H1 (cell line): ENCODE data around the gene MRPL11. TPM values are rescaled to one million over a fixed set of nuclear protein-coding genes. Genes with fewer than 3 reads are reported as not detected.

Source experiments
- CTCF ChIA-PET: fragments of 300-600 bp; sonication (Branson Sonifier 250); formaldehyde crosslinking; loops from one replicate; lab custom pipeline; 2021; ENCODE audit not compliant: partially characterized antibody; lab: Charles Lee
- POLR2A ChIA-PET: fragments of 300-600 bp; sonication (Branson Sonifier 250); formaldehyde crosslinking; loops from one replicate; lab custom pipeline; 2021; ENCODE audit warnings: inconsistent platforms; ENCODE audit not compliant: partially characterized antibody; lab: Charles Lee
- DNase-seq, 2 experiments: peaks; one replicate each; pipeline versions ENCODE4 v3.0.0 to v3.0.0-alpha.2; 2010 to 2022; ENCODE audit warnings: low spot score in 2 of 2, low read depth in 1 of 2, mixed read lengths in 1 of 2
- FAIRE-seq: peaks from 2 replicates; lab custom pipeline; 2011; peaks lifted over from hg19 to GRCh38; lab: Jason Lieb, UNC
- H2AFZ ChIP-seq: 2 replicates; pipeline ENCODE4 v1.8.1; 2012; ENCODE audit warnings: low read length, inconsistent platforms
- H2AK5ac ChIP-seq: 2 replicates; pipeline ENCODE4 v1.6.1; 2013; ENCODE audit warnings: low read depth, low read length
- H2BK120ac ChIP-seq: replicated peaks from 2 replicates; pipeline ENCODE3; 2013; ENCODE audit warnings: low read depth, low read length, inconsistent platforms
- H2BK12ac ChIP-seq: 2 replicates; pipeline ENCODE4 v1.6.1; 2013; ENCODE audit warnings: low read depth, low read length
- H2BK15ac ChIP-seq: 2 replicates; pipeline ENCODE4 v1.6.1; 2013; ENCODE audit warnings: low read length
- H2BK20ac ChIP-seq: 2 replicates; pipeline ENCODE4 v1.6.1; 2013; ENCODE audit warnings: low read length
- H2BK5ac ChIP-seq: 2 replicates; pipeline ENCODE4 v1.6.1; 2013; ENCODE audit warnings: low read depth, low read length
- H3K14ac ChIP-seq: 2 replicates; pipeline ENCODE4 v1.6.1; 2013; ENCODE audit warnings: inconsistent platforms; ENCODE audit not compliant: insufficient read length
- H3K18ac ChIP-seq: 2 replicates; pipeline ENCODE4 v1.6.1; 2013; ENCODE audit warnings: low read length; ENCODE audit errors: extremely low read depth
- H3K23ac ChIP-seq: 2 replicates; pipeline ENCODE4 v1.6.1; 2013; ENCODE audit warnings: inconsistent platforms; ENCODE audit not compliant: insufficient read length
- H3K23me2 ChIP-seq: 2 replicates; pipeline ENCODE4 v1.6.1; 2013; ENCODE audit warnings: low read depth, low read length
- H3K27ac ChIP-seq: 2 replicates; pipeline ENCODE4 v1.6.1; 2011; ENCODE audit warnings: low read depth, low read length, inconsistent platforms
- H3K27me3 ChIP-seq, 4 experiments: replicated peaks in 1 of 4; 1 replicate in 1 of 4; 2 replicates in 3 of 4; pipeline versions ENCODE4 v1.6.1 to v1.8.1; 2011 to 2013; ENCODE audit warnings: low read length in 3 of 4, mild to moderate bottlenecking in 3 of 4, inconsistent platforms in 2 of 4, mixed read lengths in 2 of 4, moderate library complexity in 1 of 4; ENCODE audit not compliant: control insufficient read depth in 3 of 4, insufficient read depth in 3 of 4; ENCODE audit errors: extremely low read depth in 1 of 4
- H3K36me3 ChIP-seq, 4 experiments: 2 replicates each; pipeline versions ENCODE4 v1.6.1 to v1.8.1; 2011 to 2013; ENCODE audit warnings: mild to moderate bottlenecking in 4 of 4, low read length in 3 of 4, moderate library complexity in 2 of 4, control low read depth in 1 of 4, inconsistent platforms in 1 of 4; ENCODE audit not compliant: insufficient read depth in 4 of 4, control insufficient read depth in 2 of 4
- H3K4ac ChIP-seq: replicated peaks from 2 replicates; pipeline ENCODE3; 2013; ENCODE audit warnings: low read length, low read depth, mixed read lengths, inconsistent platforms; ENCODE audit not compliant: insufficient read length
- H3K4me1 ChIP-seq, 4 experiments: replicated peaks in 1 of 4; 1 replicate in 1 of 4; 2 replicates in 3 of 4; pipeline versions ENCODE4 v1.6.1 to v1.8.1; 2011 to 2013; ENCODE audit warnings: low read length in 3 of 4, inconsistent platforms in 2 of 4, mixed read lengths in 1 of 4; ENCODE audit not compliant: insufficient read depth in 4 of 4, control insufficient read depth in 3 of 4
- H3K4me2 ChIP-seq, 2 experiments: 2 replicates each; pipeline versions ENCODE4 v1.6.1 to v1.8.1; 2011 to 2013; ENCODE audit warnings: low read depth in 2 of 2, low read length in 2 of 2, control low read depth in 1 of 2, inconsistent platforms in 1 of 2, mild to moderate bottlenecking in 1 of 2; ENCODE audit not compliant: insufficient read depth in 1 of 2
- H3K4me3 ChIP-seq, 4 experiments: fragments of 200-600, 300-600 bp in 1 of 4; sonication (generic), shearing (Covaris generic), sonication (Bioruptor Twin) in 1 of 4; 2 replicates each; pipeline versions ENCODE4 v1.5.1 to v1.8.1; 2011 to 2016; ENCODE audit warnings: low read length in 4 of 4, low read depth in 3 of 4, control low read depth in 2 of 4, inconsistent platforms in 2 of 4, mild to moderate bottlenecking in 2 of 4, mixed read lengths in 1 of 4, moderate library complexity in 1 of 4; ENCODE audit not compliant: insufficient read depth in 2 of 4; ENCODE audit errors: extremely low read depth in 1 of 4
- H3K56ac ChIP-seq: replicated peaks from 2 replicates; pipeline ENCODE3; 2013; ENCODE audit warnings: low read depth, mild to moderate bottlenecking, mixed read lengths, low read length, inconsistent platforms; ENCODE audit not compliant: insufficient read length
- H3K79me1 ChIP-seq: 2 replicates; pipeline ENCODE4 v1.6.1; 2013; ENCODE audit warnings: low read depth, low read length, control low read depth
- H3K79me2 ChIP-seq, 2 experiments: 2 replicates each; pipeline versions ENCODE4 v1.6.1 to v1.8.1; 2012 to 2013; ENCODE audit warnings: low read length in 2 of 2, mild to moderate bottlenecking in 2 of 2, inconsistent platforms in 1 of 2; ENCODE audit not compliant: insufficient read depth in 2 of 2, control insufficient read depth in 1 of 2
- H3K9ac ChIP-seq, 4 experiments: replicated peaks in 1 of 4; 1 replicate in 1 of 4; 2 replicates in 3 of 4; pipeline versions ENCODE4 v1.6.1 to v1.8.1; 2011 to 2013; ENCODE audit warnings: low read depth in 3 of 4, low read length in 3 of 4, control low read depth in 2 of 4, mild to moderate bottlenecking in 2 of 4, moderate library complexity in 2 of 4, inconsistent platforms in 1 of 4; ENCODE audit errors: extremely low read depth in 1 of 4
- H3K9me3 ChIP-seq, 2 experiments: 2 replicates each; pipeline versions ENCODE4 v1.6.1 to v1.8.1; 2012 to 2013; ENCODE audit warnings: mild to moderate bottlenecking in 2 of 2, moderate library complexity in 2 of 2, control low read depth in 1 of 2, inconsistent platforms in 1 of 2, low read depth in 1 of 2, low read length in 1 of 2, mixed read lengths in 1 of 2; ENCODE audit not compliant: insufficient read depth in 2 of 2
- H4K20me1 ChIP-seq, 2 experiments: replicated peaks in 1 of 2; 2 replicates each; pipeline versions ENCODE3 to v1.8.1; 2011 to 2013; ENCODE audit warnings: inconsistent platforms in 2 of 2, low read length in 2 of 2, mild to moderate bottlenecking in 1 of 2; ENCODE audit not compliant: insufficient read depth in 2 of 2, control insufficient read depth in 1 of 2
- H4K5ac ChIP-seq: 2 replicates; pipeline ENCODE4 v1.6.1; 2013; ENCODE audit warnings: low read length, low read depth, mixed read lengths, inconsistent platforms; ENCODE audit not compliant: insufficient read length
- H4K8ac ChIP-seq: 2 replicates; pipeline ENCODE4 v1.8.0; 2013; ENCODE audit warnings: mild to moderate bottlenecking, moderate library complexity, low read length, inconsistent platforms; ENCODE audit not compliant: insufficient read depth; ENCODE audit errors: extremely low read depth
- H4K91ac ChIP-seq: replicated peaks from 2 replicates; pipeline ENCODE3; 2013; ENCODE audit warnings: low read length, mixed read lengths, inconsistent platforms; ENCODE audit not compliant: insufficient read length
- NRF1 ChIP-seq: IDR thresholded peaks from 2 replicates; pipeline ENCODE4 v1.6.1; 2011; ENCODE audit warnings: mild to moderate bottlenecking, low read depth, low read length, improper control_type of control experiment
- RFX5 ChIP-seq: IDR thresholded peaks from 2 replicates; pipeline ENCODE4 v1.6.1; 2011; ENCODE audit warnings: low read depth, low read length, improper control_type of control experiment, borderline replicate concordance
- RXRA ChIP-seq: IDR thresholded peaks from 2 replicates; pipeline ENCODE4 v1.6.1; 2011; ENCODE audit warnings: low read depth, mild to moderate bottlenecking, low read length, moderate library complexity; ENCODE audit not compliant: insufficient read depth
- WGBS, 2 experiments: shearing (Covaris generic) in 1 of 2; methylation state at CpG; one replicate each; pipeline versions ENCODE4 v1.1.6 to v1.1.7; 2013 to 2015; ENCODE audit warnings: low lambda C conversion rate in 2 of 2, mixed read lengths in 2 of 2, inconsistent platforms in 1 of 2, low coverage in 1 of 2, missing lambda C conversion rate in 1 of 2; ENCODE audit not compliant: insufficient replicate concordance in 2 of 2, insufficient coverage in 1 of 2, insufficient read length in 1 of 2; ENCODE audit errors: extremely low coverage in 1 of 2, missing lambda C conversion rate in 1 of 2; 5-methylcytosine and 5-hydroxymethylcytosine counted together
- polyA plus RNA-seq, 7 experiments: library from polyadenylated mRNA; depleted of rRNA in 3 of 7; stranded (reverse) in 5 of 7; unstranded in 2 of 7; fragments of >200 nt in 5 of 7; fragments of 200-250 nt in 2 of 7; gene quantifications; 1 replicate in 5 of 7; 2 replicates in 1 of 7; 4 replicates in 1 of 7; pipeline versions ENCODE4 v1.2.1 to v1.2.3, GENCODE V29; 2011 to 2013; ENCODE audit warnings: missing spikeins in 2 of 7, mixed read lengths in 2 of 7
- total RNA-seq: library from RNA; stranded (reverse); fragmentation: NEBNext Ultra II Directional; extraction: Animal tissue kit (Norgen Biotek cat#: 25700); gene quantifications from 2 replicates; pipeline ENCODE4 v1.2.1, GENCODE V29; 2021

Gene MRPL11
- total and polyA plus RNA-seq, 2 of the 8 experiments (the other 6 are each of a cell fraction or from before 2014, with no cell fraction given): 105 to 141 TPM

DNA sequence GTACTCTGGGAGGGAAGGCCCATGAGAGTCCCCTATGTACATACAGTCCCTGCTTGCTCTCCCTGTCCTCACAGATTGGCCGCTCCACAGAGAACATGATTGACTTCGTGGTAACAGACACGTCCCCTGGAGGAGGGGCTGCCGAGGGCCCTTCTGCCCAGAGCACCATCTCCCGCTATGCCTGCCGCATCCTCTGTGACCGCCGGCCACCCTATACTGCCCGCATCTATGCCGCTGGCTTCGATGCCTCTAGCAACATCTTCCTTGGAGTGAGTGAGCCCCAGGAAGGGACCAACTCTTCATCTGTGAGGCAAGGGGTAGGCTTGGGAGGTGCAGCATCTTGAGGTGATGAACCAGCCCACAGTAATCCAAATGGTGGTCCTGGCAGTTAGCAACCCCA, 34.5 kb upstream of the MRPL11 start:
- Histone ChIP-seq H3K79me1 (no peaks in the 10 kb centered on the region), H3K79me2 (no peaks in the 10 kb centered on the region), H3K4me2 (no peak overlapping the region), H4K20me1 (peaks cover 2% of the 10 kb centered on the region in 2 experiments), H4K5ac (no peak overlapping the region), H2BK12ac (no peak overlapping the region), H3K23ac (no peak overlapping the region), H2BK5ac (no peak overlapping the region), H3K36me3 (no peaks in the 10 kb centered on the region; a peak in 2 of 8 replicates), H4K8ac (no peak overlapping the region), H3K56ac (no peak overlapping the region), H3K4me3 (no peak overlapping the region), H4K91ac (no peak overlapping the region), H2BK15ac (no peak overlapping the region), H3K27ac (no peak overlapping the region), H3K9ac (no peak overlapping the region), H2BK120ac (no peak overlapping the region), H3K9me3 (no peaks in the 10 kb centered on the region), H2AFZ (no peak overlapping the region), H2BK20ac (no peak overlapping the region), H3K23me2 (no peaks in the 10 kb centered on the region), H3K27me3 (no peaks in the 10 kb centered on the region; a peak in 1 of 7 replicates), H3K18ac (no peak overlapping the region), H3K14ac (no peak overlapping the region), H3K4ac (no peak overlapping the region), H3K4me1 (peaks cover 2 to 9% (median 3%) of the 10 kb centered on the region in 4 experiments; a peak in 6 of 7 replicates), H2AK5ac (no peak overlapping the region)
- TF ChIP-seq RXRA (no peak), RFX5 (no peak), NRF1 (no peak)
- ChIA-PET POLR2A (interaction anchor here (1.1 to 2.0 kb wide), 3 partner anchors 8 to 24 kb away, joined by 3 to 6 read pairs (median 3); no protein-coding TSS in a partner anchor), CTCF (interaction anchor here (0.9 to 1.2 kb wide), 2 partner anchors 58 to 110 kb away, joined by 3 read pairs; no protein-coding TSS in a partner anchor)
- WGBS, 2 experiments: 98% methylated on average over 10 of the region's 11 CpGs; no CpG with 5 or more reads in 1 of the 2 experiments
- FAIRE-seq (no peak), DNase-seq (peak in 1 of 2 experiments; percentile 37)
